HEK293 (cell line): Measurements from ENCODE around the gene ITPR2.

Source experiments
- CTCF ChIP-seq: fragments of 450-650 bp; formaldehyde crosslinking; IDR thresholded peaks from 2 replicates; pipeline ENCODE4 v1.5.1; 2016; ENCODE audit warnings: missing biosample characterization, missing genetic modification characterization
- HOXC10 ChIP-seq: sonication (generic); formaldehyde crosslinking; IDR thresholded peaks from 2 replicates; pipeline ENCODE4 v1.8.1; 2023; ENCODE audit warnings: mild to moderate bottlenecking, missing genetic modification reagents
- PRDM10 ChIP-seq: fragments of 450-650 bp; formaldehyde crosslinking; IDR thresholded peaks from 2 replicates; pipeline ENCODE4 v1.5.1; 2016; ENCODE audit warnings: missing biosample characterization, missing genetic modification characterization
- TSHZ1 ChIP-seq: fragments of 450-650 bp; formaldehyde crosslinking; IDR thresholded peaks from 2 replicates; pipeline ENCODE4 v1.5.1; 2016; ENCODE audit warnings: missing biosample characterization, missing genetic modification characterization, borderline replicate concordance
- ZBTB21 ChIP-seq: fragments of 450-650 bp; formaldehyde crosslinking; IDR thresholded peaks from 2 replicates; pipeline ENCODE4 v1.5.1; 2017; ENCODE audit warnings: missing biosample characterization, missing genetic modification characterization
- ZEB2 ChIP-seq: fragments of 450-650 bp; formaldehyde crosslinking; IDR thresholded peaks from 2 replicates; pipeline ENCODE4 v1.5.1; 2016; ENCODE audit warnings: missing biosample characterization, missing genetic modification characterization
- ZIC2 ChIP-seq: fragments of 450-650 bp; formaldehyde crosslinking; IDR thresholded peaks from 2 replicates; pipeline ENCODE4 v1.5.1; 2016; ENCODE audit warnings: missing biosample characterization, missing genetic modification characterization
- ZNF157 ChIP-seq: fragments of 450-650 bp; formaldehyde crosslinking; IDR thresholded peaks from 2 replicates; pipeline ENCODE4 v1.5.1; 2016; ENCODE audit warnings: missing biosample characterization, missing genetic modification characterization
- ZNF184 ChIP-seq: fragments of 450-650 bp; IDR thresholded peaks from 2 replicates; pipeline ENCODE4 v1.5.1; 2018; ENCODE audit warnings: missing biosample characterization, mild to moderate bottlenecking, missing genetic modification characterization
- ZNF366 ChIP-seq: fragments of 450-650 bp; formaldehyde crosslinking; conservative IDR thresholded peaks from 2 replicates; pipeline ENCODE4 v1.5.1; 2016; ENCODE audit warnings: missing biosample characterization, missing genetic modification characterization
- ZNF501 ChIP-seq: fragments of 450-650 bp; formaldehyde crosslinking; IDR thresholded peaks from 2 replicates; pipeline ENCODE4 v1.5.1; 2016; ENCODE audit warnings: missing biosample characterization, missing genetic modification characterization
- ZNF518A ChIP-seq: fragments of 450-650 bp; formaldehyde crosslinking; conservative IDR thresholded peaks from 2 replicates; pipeline ENCODE4 v1.5.1; 2016; ENCODE audit warnings: low read depth, missing biosample characterization, missing genetic modification characterization
- ZNF629 ChIP-seq: fragments of 450-650 bp; formaldehyde crosslinking; IDR thresholded peaks from 2 replicates; pipeline ENCODE4 v1.5.1; 2017; ENCODE audit warnings: missing biosample characterization, missing genetic modification characterization
- ZNF639 ChIP-seq: fragments of 450-650 bp; formaldehyde crosslinking; IDR thresholded peaks from 2 replicates; pipeline ENCODE4 v1.5.1; 2016; ENCODE audit warnings: missing biosample characterization, missing genetic modification characterization
- ZNF654 ChIP-seq: fragments of 450-650 bp; formaldehyde crosslinking; IDR thresholded peaks from 2 replicates; pipeline ENCODE4 v1.5.1; 2016; ENCODE audit warnings: low read depth, missing biosample characterization, missing genetic modification characterization
- ZNF692 ChIP-seq: fragments of 450-650 bp; formaldehyde crosslinking; IDR thresholded peaks from 2 replicates; pipeline ENCODE4 v1.5.1; 2016; ENCODE audit warnings: missing biosample characterization, missing genetic modification characterization
- ZNF776 ChIP-seq: fragments of 450-650 bp; formaldehyde crosslinking; IDR thresholded peaks from 2 replicates; pipeline ENCODE4 v1.5.0; 2017; ENCODE audit warnings: missing biosample characterization, missing genetic modification characterization, borderline replicate concordance
- ZSCAN30 ChIP-seq: fragments of 450-650 bp; IDR thresholded peaks from 2 replicates; pipeline ENCODE4 v1.5.1; 2018; ENCODE audit warnings: missing biosample characterization, mild to moderate bottlenecking, missing genetic modification characterization, moderate library complexity
- ZSCAN4 ChIP-seq: fragments of 450-650 bp; formaldehyde crosslinking; IDR thresholded peaks from 2 replicates; pipeline ENCODE4 v1.5.1; 2017; ENCODE audit warnings: missing biosample characterization, missing genetic modification characterization

ITPR2 gene

GRCh38 chr12:26691234-26691970 lies 141.6 kb downstream of the ITPR2 start (continued):
- peak; percentile 65 for TF ChIP-seq ZNF629 (tag by site-specific recombination)
- peak; percentile 50; the same call in 1 of the 2 replicates for TF ChIP-seq ZNF518A (tag by site-specific recombination)
- TF ChIP-seq ZNF501 = 0 out of 2 replicates have a peak, but pooled peaks have one; percentile 14
- peak; percentile 74 for TF ChIP-seq ZIC2 (tag by site-specific recombination)
- TF ChIP-seq CTCF (tag by site-specific recombination) = peak; percentile 20; the same call in 1 of the 2 replicates
- peak; percentile 54; the same call in 1 of the 2 replicates for TF ChIP-seq ZNF692 (tag by site-specific recombination)
- no peak for TF ChIP-seq ZNF654
- 0 out of 2 replicates have a peak, but pooled peaks have one; percentile 30 for TF ChIP-seq ZBTB21 (tag by site-specific recombination)
- TF ChIP-seq TSHZ1 = 0 out of 2 replicates have a peak, but pooled peaks have one; percentile 28
- TF ChIP-seq ZNF366 = peak; percentile 45; the same call in 1 of the 2 replicates
- 0 out of 2 replicates have a peak, but pooled peaks have one; percentile 32 for TF ChIP-seq ZEB2
- TF ChIP-seq ZSCAN30 (tag by site-specific recombination) = peak; percentile 80; the same call in 1 of the 2 replicates
- TF ChIP-seq ZNF776 (tag by site-specific recombination) = no peak
- TF ChIP-seq ZNF184 (tag by site-specific recombination) = peak; percentile 85
- TF ChIP-seq HOXC10 (CRISPR knock-in tag) = no peak
- no peak for TF ChIP-seq ZSCAN4 (tag by site-specific recombination)
- TF ChIP-seq ZNF157 (tag by site-specific recombination) = no peak
- 0 out of 2 replicates have a peak, but pooled peaks have one; percentile 38 for TF ChIP-seq ZNF639 (tag by site-specific recombination)
- peak; percentile 46; the same call in 1 of the 2 replicates for TF ChIP-seq PRDM10
